ENCODE results near the gene COA8. TPM values are rescaled to one million over a fixed set of nuclear protein-coding genes. Genes with fewer than 3 reads are reported as not detected.

Gene COA8
- total RNA-seq, 1 experiment from 2014 or later, result 37.2 TPM

- intact Hi-C loops (cut with micrococcal nuclease; ENCODE audit: unreplicated experiment), result no loop called here
- no peak overlapping the region for H3K4me3 Mint-ChIP-seq (ENCODE audit: low read depth, unreplicated experiment)
- TF ChIP-seq, protein P1, sequence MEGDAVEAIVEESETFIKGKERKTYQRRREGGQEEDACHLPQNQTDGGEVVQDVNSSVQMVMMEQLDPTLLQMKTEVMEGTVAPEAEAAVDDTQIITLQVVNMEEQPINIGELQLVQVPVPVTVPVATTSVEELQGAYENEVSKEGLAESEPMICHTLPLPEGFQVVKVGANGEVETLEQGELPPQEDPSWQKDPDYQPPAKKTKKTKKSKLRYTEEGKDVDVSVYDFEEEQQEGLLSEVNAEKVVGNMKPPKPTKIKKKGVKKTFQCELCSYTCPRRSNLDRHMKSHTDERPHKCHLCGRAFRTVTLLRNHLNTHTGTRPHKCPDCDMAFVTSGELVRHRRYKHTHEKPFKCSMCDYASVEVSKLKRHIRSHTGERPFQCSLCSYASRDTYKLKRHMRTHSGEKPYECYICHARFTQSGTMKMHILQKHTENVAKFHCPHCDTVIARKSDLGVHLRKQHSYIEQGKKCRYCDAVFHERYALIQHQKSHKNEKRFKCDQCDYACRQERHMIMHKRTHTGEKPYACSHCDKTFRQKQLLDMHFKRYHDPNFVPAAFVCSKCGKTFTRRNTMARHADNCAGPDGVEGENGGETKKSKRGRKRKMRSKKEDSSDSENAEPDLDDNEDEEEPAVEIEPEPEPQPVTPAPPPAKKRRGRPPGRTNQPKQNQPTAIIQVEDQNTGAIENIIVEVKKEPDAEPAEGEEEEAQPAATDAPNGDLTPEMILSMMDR (IDR thresholded peaks at IDR 0.05; ENCODE audit: unreplicated experiment), result no peak
- no peaks in the 10 kb centered on the region for H3K27me3 Mint-ChIP-seq (ENCODE audit: unreplicated experiment)
- no peak overlapping the region for H3K27ac Mint-ChIP-seq (ENCODE audit: unreplicated experiment)
- CTCF ChIA-PET, result no interaction called here
- no peaks in the 10 kb centered on the region for H3K4me1 Mint-ChIP-seq (ENCODE audit: low read depth, unreplicated experiment)
- H3K9me3 Mint-ChIP-seq (ENCODE audit: low read depth, unreplicated experiment), result no peaks in the 10 kb centered on the region
- no peak for DNase-seq
- BruUV-seq (replicated peaks), result no TSS peak
- no peaks in the 10 kb centered on the region for H3K36me3 Mint-ChIP-seq (ENCODE audit: insufficient read depth, unreplicated experiment)
These were observed 54.0 kb downstream of the COA8 start for GRCh38 chr14:103616635-103617300.

GRCh38 chr14:103619057-103619456, 56.3 kb downstream of the COA8 start:
- CTCF ChIA-PET, result interaction anchor here (0.6 to 0.9 kb wide), 2 partner anchors 285 to 416 kb away, joined by 4 to 6 read pairs; partner anchors contain the start of gene EIF5
- Mint-ChIP-seq H3K4me1 (ENCODE audit: low read depth, unreplicated experiment) (peaks cover 6% of the 10 kb centered on the region), H3K4me3 (ENCODE audit: low read depth, unreplicated experiment) (no peak overlapping the region), H3K27me3 (ENCODE audit: unreplicated experiment) (no peaks in the 10 kb centered on the region), H3K27ac (ENCODE audit: unreplicated experiment) (no peak overlapping the region), H3K9me3 (ENCODE audit: low read depth, unreplicated experiment) (no peaks in the 10 kb centered on the region), H3K36me3 (ENCODE audit: insufficient read depth, unreplicated experiment) (no peaks in the 10 kb centered on the region)
- intact Hi-C loops (cut with micrococcal nuclease; ENCODE audit: unreplicated experiment), result no loop called here
- no peak for DNase-seq
- BruUV-seq (replicated peaks), result no TSS peak
- TF ChIP-seq, protein P1 (IDR thresholded peaks at IDR 0.05; ENCODE audit: unreplicated experiment), result no peak

GRCh38 chr14:103621860-103622259, 59.1 kb downstream of the COA8 start:
- TF ChIP-seq, protein P1 (IDR thresholded peaks at IDR 0.05; ENCODE audit: unreplicated experiment), result no peak
- Mint-ChIP-seq H3K4me3 (ENCODE audit: low read depth, unreplicated experiment) (no peak overlapping the region), H3K36me3 (ENCODE audit: insufficient read depth, unreplicated experiment) (peaks cover 5% of the 10 kb centered on the region), H3K9me3 (ENCODE audit: low read depth, unreplicated experiment) (no peaks in the 10 kb centered on the region), H3K27ac (ENCODE audit: unreplicated experiment) (no peak overlapping the region), H3K4me1 (ENCODE audit: low read depth, unreplicated experiment) (peaks cover 22% of the 10 kb centered on the region), H3K27me3 (ENCODE audit: unreplicated experiment) (no peaks in the 10 kb centered on the region)
- intact Hi-C loops (cut with micrococcal nuclease; ENCODE audit: unreplicated experiment), result loop anchor here (10.0 kb wide), 1 partner anchor 47 kb away; no protein-coding TSS in a partner anchor
- no peak for DNase-seq
- CTCF ChIA-PET, result no interaction called here
- no TSS peak for BruUV-seq (replicated peaks)

- no peak overlapping the region for H3K27ac Mint-ChIP-seq (ENCODE audit: unreplicated experiment)
- CTCF ChIA-PET, result no interaction called here
- peaks cover 20% of the 10 kb centered on the region for H3K36me3 Mint-ChIP-seq (ENCODE audit: insufficient read depth, unreplicated experiment)
- H3K9me3 Mint-ChIP-seq (ENCODE audit: low read depth, unreplicated experiment), result no peaks in the 10 kb centered on the region
- intact Hi-C loops (cut with micrococcal nuclease; ENCODE audit: unreplicated experiment), result loop anchor here (10.0 kb wide), 1 partner anchor 49 kb away; no protein-coding TSS in a partner anchor
- TF ChIP-seq, protein P1 (IDR thresholded peaks at IDR 0.05; ENCODE audit: unreplicated experiment), result no peak
- peaks cover 29% of the 10 kb centered on the region for H3K4me1 Mint-ChIP-seq (ENCODE audit: low read depth, unreplicated experiment)
- BruUV-seq (replicated peaks), result no TSS peak
- DNase-seq, result no peak
- H3K4me3 Mint-ChIP-seq (ENCODE audit: low read depth, unreplicated experiment), result no peak overlapping the region
- H3K27me3 Mint-ChIP-seq (ENCODE audit: unreplicated experiment), result no peaks in the 10 kb centered on the region
These were observed 60.5 kb downstream of the COA8 start for GRCh38 chr14:103623308-103623707.
